Measurements from ENCODE around the gene VIPR1. TPM values are rescaled to one million over a fixed set of nuclear protein-coding genes. Genes with fewer than 3 reads are reported as not detected.

VIPR1 gene
- total RNA-seq, 1 donor from 2014 or later = 184 TPM

- Histone ChIP-seq H3K4me3 (no peak overlapping the region), H3K27ac (peak overlapping the region; percentile 85), H3K4me1 (peaks cover 53% of the 10 kb centered on the region), H3K36me3 (no peaks in the 10 kb centered on the region), H3K9me3 (no peaks in the 10 kb centered on the region), H3K27me3 (no peaks in the 10 kb centered on the region)
- intact Hi-C loops (cut with DNase I) = loop anchor here (5.0 kb wide), 1 partner anchor 43 kb away; the partner anchor contains the start of gene VIPR1
- no peak for TF ChIP-seq CTCF (IDR thresholded peaks at IDR 0.05)
- DNase-seq (no peak), ATAC-seq (peak; percentile 39)
These were observed 42.9 kb downstream of the VIPR1 start for GRCh38 chr3:42545284-42545900.

- H3K4me3 ChIP-seq = no peak overlapping the region
- no peaks in the 10 kb centered on the region for H3K9me3 ChIP-seq
- peak overlapping the region; percentile 85 for H3K27ac ChIP-seq
- no peaks in the 10 kb centered on the region for H3K27me3 ChIP-seq
- H3K36me3 ChIP-seq = peaks cover 2% of the 10 kb centered on the region
- no peak for TF ChIP-seq CTCF (IDR thresholded peaks at IDR 0.05)
- DNase-seq = no peak
- intact Hi-C loops (cut with DNase I) = loop anchor here (5.0 kb wide), 1 partner anchor 44 kb away; the partner anchor contains the start of gene VIPR1
- H3K4me1 ChIP-seq = peaks cover 41% of the 10 kb centered on the region
- no peak for ATAC-seq
These were observed 44.3 kb downstream of the VIPR1 start for GRCh38 chr3:42546691-42547213.

GRCh38 chr3:42547401-42547945 is 45.0 kb downstream of the VIPR1 start:
- H3K27ac ChIP-seq = no peak overlapping the region
- no peak overlapping the region for H3K4me3 ChIP-seq
- no peaks in the 10 kb centered on the region for H3K9me3 ChIP-seq
- peaks cover 40% of the 10 kb centered on the region for H3K4me1 ChIP-seq
- intact Hi-C loops (cut with DNase I) = loop anchor here (5.0 kb wide), 1 partner anchor 45 kb away; the partner anchor contains the start of gene VIPR1
- ATAC-seq (peak; percentile 68), DNase-seq (peak; percentile 88)
- peaks cover 9% of the 10 kb centered on the region for H3K36me3 ChIP-seq
- TF ChIP-seq CTCF (IDR thresholded peaks at IDR 0.05) = peak; percentile 99
- H3K27me3 ChIP-seq = no peaks in the 10 kb centered on the region

GRCh38 chr3:42549131-42549530 is 46.7 kb downstream of the VIPR1 start:
- TF ChIP-seq CTCF (IDR thresholded peaks at IDR 0.05) = no peak
- H3K4me1 ChIP-seq = peaks cover 33% of the 10 kb centered on the region
- H3K27me3 ChIP-seq = no peaks in the 10 kb centered on the region
- intact Hi-C loops (cut with DNase I) = loop anchor here (5.0 kb wide), 1 partner anchor 47 kb away; the partner anchor contains the start of gene VIPR1
- ATAC-seq = no peak
- peaks cover 25% of the 10 kb centered on the region for H3K36me3 ChIP-seq
- DNase-seq = no peak
- no peaks in the 10 kb centered on the region for H3K9me3 ChIP-seq
- H3K27ac ChIP-seq = no peak overlapping the region
- H3K4me3 ChIP-seq = no peak overlapping the region

GRCh38 chr3:42550250-42550649 is 47.8 kb downstream of the VIPR1 start:
- no peak overlapping the region for H3K4me3 ChIP-seq
- intact Hi-C loops (cut with DNase I) = no loop called here
- ATAC-seq (no peak), DNase-seq (no peak)
- no peaks in the 10 kb centered on the region for H3K9me3 ChIP-seq
- peaks cover 36% of the 10 kb centered on the region for H3K36me3 ChIP-seq
- TF ChIP-seq CTCF (IDR thresholded peaks at IDR 0.05) = no peak
- peaks cover 25% of the 10 kb centered on the region for H3K4me1 ChIP-seq
- no peaks in the 10 kb centered on the region for H3K27me3 ChIP-seq
- H3K27ac ChIP-seq = no peak overlapping the region
